H1 (cell line): ENCODE data around the gene NEK10. TPM values are rescaled to one million over a fixed set of nuclear protein-coding genes. Genes with fewer than 3 reads are reported as not detected.

Experiments
- CTCF ChIA-PET: fragments of 300-600 bp; sonication (Branson Sonifier 250); formaldehyde crosslinking; loops from one replicate; lab custom pipeline; 2021; ENCODE audit not compliant: partially characterized antibody; lab: Charles Lee
- POLR2A ChIA-PET: fragments of 300-600 bp; sonication (Branson Sonifier 250); formaldehyde crosslinking; loops from one replicate; lab custom pipeline; 2021; ENCODE audit warnings: inconsistent platforms; ENCODE audit not compliant: partially characterized antibody; lab: Charles Lee
- DNase-seq, 2 experiments: peaks; one replicate each; pipeline versions ENCODE4 v3.0.0 to v3.0.0-alpha.2; 2010 to 2022; ENCODE audit warnings: low spot score in 2 of 2, low read depth in 1 of 2, mixed read lengths in 1 of 2
- FAIRE-seq: peaks from 2 replicates; lab custom pipeline; 2011; peaks lifted over from hg19 to GRCh38; lab: Jason Lieb, UNC
- H2AFZ ChIP-seq: 2 replicates; pipeline ENCODE4 v1.8.1; 2012; ENCODE audit warnings: low read length, inconsistent platforms
- H2AK5ac ChIP-seq: 2 replicates; pipeline ENCODE4 v1.6.1; 2013; ENCODE audit warnings: low read depth, low read length
- H2BK120ac ChIP-seq: replicated peaks from 2 replicates; pipeline ENCODE3; 2013; ENCODE audit warnings: low read depth, low read length, inconsistent platforms
- H2BK12ac ChIP-seq: 2 replicates; pipeline ENCODE4 v1.6.1; 2013; ENCODE audit warnings: low read depth, low read length
- H2BK15ac ChIP-seq: 2 replicates; pipeline ENCODE4 v1.6.1; 2013; ENCODE audit warnings: low read length
- H2BK20ac ChIP-seq: 2 replicates; pipeline ENCODE4 v1.6.1; 2013; ENCODE audit warnings: low read length
- H2BK5ac ChIP-seq: 2 replicates; pipeline ENCODE4 v1.6.1; 2013; ENCODE audit warnings: low read depth, low read length
- H3K14ac ChIP-seq: 2 replicates; pipeline ENCODE4 v1.6.1; 2013; ENCODE audit warnings: inconsistent platforms; ENCODE audit not compliant: insufficient read length
- H3K18ac ChIP-seq: 2 replicates; pipeline ENCODE4 v1.6.1; 2013; ENCODE audit warnings: low read length; ENCODE audit errors: extremely low read depth
- H3K23ac ChIP-seq: 2 replicates; pipeline ENCODE4 v1.6.1; 2013; ENCODE audit warnings: inconsistent platforms; ENCODE audit not compliant: insufficient read length
- H3K23me2 ChIP-seq: 2 replicates; pipeline ENCODE4 v1.6.1; 2013; ENCODE audit warnings: low read depth, low read length
- H3K27ac ChIP-seq: 2 replicates; pipeline ENCODE4 v1.6.1; 2011; ENCODE audit warnings: low read depth, low read length, inconsistent platforms
- H3K27me3 ChIP-seq, 4 experiments: replicated peaks in 1 of 4; 1 replicate in 1 of 4; 2 replicates in 3 of 4; pipeline versions ENCODE4 v1.6.1 to v1.8.1; 2011 to 2013; ENCODE audit warnings: low read length in 3 of 4, mild to moderate bottlenecking in 3 of 4, inconsistent platforms in 2 of 4, mixed read lengths in 2 of 4, moderate library complexity in 1 of 4; ENCODE audit not compliant: control insufficient read depth in 3 of 4, insufficient read depth in 3 of 4; ENCODE audit errors: extremely low read depth in 1 of 4
- H3K36me3 ChIP-seq, 4 experiments: 2 replicates each; pipeline versions ENCODE4 v1.6.1 to v1.8.1; 2011 to 2013; ENCODE audit warnings: mild to moderate bottlenecking in 4 of 4, low read length in 3 of 4, moderate library complexity in 2 of 4, control low read depth in 1 of 4, inconsistent platforms in 1 of 4; ENCODE audit not compliant: insufficient read depth in 4 of 4, control insufficient read depth in 2 of 4
- H3K4ac ChIP-seq: replicated peaks from 2 replicates; pipeline ENCODE3; 2013; ENCODE audit warnings: low read length, low read depth, mixed read lengths, inconsistent platforms; ENCODE audit not compliant: insufficient read length
- H3K4me1 ChIP-seq, 4 experiments: replicated peaks in 1 of 4; 1 replicate in 1 of 4; 2 replicates in 3 of 4; pipeline versions ENCODE4 v1.6.1 to v1.8.1; 2011 to 2013; ENCODE audit warnings: low read length in 3 of 4, inconsistent platforms in 2 of 4, mixed read lengths in 1 of 4; ENCODE audit not compliant: insufficient read depth in 4 of 4, control insufficient read depth in 3 of 4
- H3K4me2 ChIP-seq, 2 experiments: 2 replicates each; pipeline versions ENCODE4 v1.6.1 to v1.8.1; 2011 to 2013; ENCODE audit warnings: low read depth in 2 of 2, low read length in 2 of 2, control low read depth in 1 of 2, inconsistent platforms in 1 of 2, mild to moderate bottlenecking in 1 of 2; ENCODE audit not compliant: insufficient read depth in 1 of 2
- H3K4me3 ChIP-seq, 4 experiments: fragments of 200-600, 300-600 bp in 1 of 4; sonication (generic), shearing (Covaris generic), sonication (Bioruptor Twin) in 1 of 4; 2 replicates each; pipeline versions ENCODE4 v1.5.1 to v1.8.1; 2011 to 2016; ENCODE audit warnings: low read length in 4 of 4, low read depth in 3 of 4, control low read depth in 2 of 4, inconsistent platforms in 2 of 4, mild to moderate bottlenecking in 2 of 4, mixed read lengths in 1 of 4, moderate library complexity in 1 of 4; ENCODE audit not compliant: insufficient read depth in 2 of 4; ENCODE audit errors: extremely low read depth in 1 of 4
- H3K56ac ChIP-seq: replicated peaks from 2 replicates; pipeline ENCODE3; 2013; ENCODE audit warnings: low read depth, mild to moderate bottlenecking, mixed read lengths, low read length, inconsistent platforms; ENCODE audit not compliant: insufficient read length
- H3K79me1 ChIP-seq: 2 replicates; pipeline ENCODE4 v1.6.1; 2013; ENCODE audit warnings: low read depth, low read length, control low read depth
- H3K79me2 ChIP-seq, 2 experiments: 2 replicates each; pipeline versions ENCODE4 v1.6.1 to v1.8.1; 2012 to 2013; ENCODE audit warnings: low read length in 2 of 2, mild to moderate bottlenecking in 2 of 2, inconsistent platforms in 1 of 2; ENCODE audit not compliant: insufficient read depth in 2 of 2, control insufficient read depth in 1 of 2
- H3K9ac ChIP-seq, 4 experiments: replicated peaks in 1 of 4; 1 replicate in 1 of 4; 2 replicates in 3 of 4; pipeline versions ENCODE4 v1.6.1 to v1.8.1; 2011 to 2013; ENCODE audit warnings: low read depth in 3 of 4, low read length in 3 of 4, control low read depth in 2 of 4, mild to moderate bottlenecking in 2 of 4, moderate library complexity in 2 of 4, inconsistent platforms in 1 of 4; ENCODE audit errors: extremely low read depth in 1 of 4
- H3K9me3 ChIP-seq, 2 experiments: 2 replicates each; pipeline versions ENCODE4 v1.6.1 to v1.8.1; 2012 to 2013; ENCODE audit warnings: mild to moderate bottlenecking in 2 of 2, moderate library complexity in 2 of 2, control low read depth in 1 of 2, inconsistent platforms in 1 of 2, low read depth in 1 of 2, low read length in 1 of 2, mixed read lengths in 1 of 2; ENCODE audit not compliant: insufficient read depth in 2 of 2
- H4K20me1 ChIP-seq, 2 experiments: replicated peaks in 1 of 2; 2 replicates each; pipeline versions ENCODE3 to v1.8.1; 2011 to 2013; ENCODE audit warnings: inconsistent platforms in 2 of 2, low read length in 2 of 2, mild to moderate bottlenecking in 1 of 2; ENCODE audit not compliant: insufficient read depth in 2 of 2, control insufficient read depth in 1 of 2
- H4K5ac ChIP-seq: 2 replicates; pipeline ENCODE4 v1.6.1; 2013; ENCODE audit warnings: low read length, low read depth, mixed read lengths, inconsistent platforms; ENCODE audit not compliant: insufficient read length
- H4K8ac ChIP-seq: 2 replicates; pipeline ENCODE4 v1.8.0; 2013; ENCODE audit warnings: mild to moderate bottlenecking, moderate library complexity, low read length, inconsistent platforms; ENCODE audit not compliant: insufficient read depth; ENCODE audit errors: extremely low read depth
- H4K91ac ChIP-seq: replicated peaks from 2 replicates; pipeline ENCODE3; 2013; ENCODE audit warnings: low read length, mixed read lengths, inconsistent platforms; ENCODE audit not compliant: insufficient read length
- RXRA ChIP-seq: IDR thresholded peaks from 2 replicates; pipeline ENCODE4 v1.6.1; 2011; ENCODE audit warnings: low read depth, mild to moderate bottlenecking, low read length, moderate library complexity; ENCODE audit not compliant: insufficient read depth
- SP2 ChIP-seq: IDR thresholded peaks from 2 replicates; pipeline ENCODE4 v1.6.1; 2012; ENCODE audit warnings: mild to moderate bottlenecking, low read length, inconsistent platforms
- WGBS, 2 experiments: shearing (Covaris generic) in 1 of 2; methylation state at CpG; one replicate each; pipeline versions ENCODE4 v1.1.6 to v1.1.7; 2013 to 2015; ENCODE audit warnings: low lambda C conversion rate in 2 of 2, mixed read lengths in 2 of 2, inconsistent platforms in 1 of 2, low coverage in 1 of 2, missing lambda C conversion rate in 1 of 2; ENCODE audit not compliant: insufficient replicate concordance in 2 of 2, insufficient coverage in 1 of 2, insufficient read length in 1 of 2; ENCODE audit errors: extremely low coverage in 1 of 2, missing lambda C conversion rate in 1 of 2; 5-methylcytosine and 5-hydroxymethylcytosine counted together
- polyA plus RNA-seq, 7 experiments: library from polyadenylated mRNA; depleted of rRNA in 3 of 7; stranded (reverse) in 5 of 7; unstranded in 2 of 7; fragments of >200 nt in 5 of 7; fragments of 200-250 nt in 2 of 7; gene quantifications; 1 replicate in 5 of 7; 2 replicates in 1 of 7; 4 replicates in 1 of 7; pipeline versions ENCODE4 v1.2.1 to v1.2.3, GENCODE V29; 2011 to 2013; ENCODE audit warnings: missing spikeins in 2 of 7, mixed read lengths in 2 of 7
- total RNA-seq: library from RNA; stranded (reverse); fragmentation: NEBNext Ultra II Directional; extraction: Animal tissue kit (Norgen Biotek cat#: 25700); gene quantifications from 2 replicates; pipeline ENCODE4 v1.2.1, GENCODE V29; 2021

Gene NEK10
- total and polyA plus RNA-seq, 2 of the 8 experiments (the other 6 are each of a cell fraction or from before 2014, with no cell fraction given), result 0.18 to 0.50 TPM

DNA sequence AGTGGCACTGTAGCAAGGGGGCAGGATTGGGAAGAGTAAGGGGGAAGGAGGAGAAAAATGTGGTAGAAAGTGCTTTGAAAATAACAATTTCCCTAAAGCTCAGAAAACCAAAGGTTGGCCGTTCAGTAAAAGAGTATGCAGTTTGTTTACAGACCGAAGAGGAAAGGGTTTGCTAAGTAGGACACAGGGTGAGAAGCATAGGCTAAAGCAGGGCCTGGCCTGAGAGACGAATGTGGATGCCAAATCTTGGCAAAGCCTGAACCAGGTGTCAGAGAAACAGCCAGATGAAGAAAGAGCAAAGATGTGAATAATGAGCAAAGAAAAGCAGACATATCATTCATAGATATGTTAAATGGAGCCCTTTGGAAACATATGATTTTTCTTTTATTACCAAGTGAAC, 17.1 kb downstream of the NEK10 start:
- H2BK15ac ChIP-seq, result no peak overlapping the region
- FAIRE-seq (no peak), DNase-seq (no peak)
- H4K91ac ChIP-seq, result no peak overlapping the region
- peaks cover 0 to 19% (median 10%) of the 10 kb centered on the region in 4 experiments for H3K4me1 ChIP-seq
- no peak overlapping the region for H2BK20ac ChIP-seq
- H2AFZ ChIP-seq, result no peak overlapping the region
- H3K79me2 ChIP-seq, result no peaks in the 10 kb centered on the region
- no peak overlapping the region for H2BK12ac ChIP-seq
- no peak overlapping the region for H2BK120ac ChIP-seq
- H3K23me2 ChIP-seq, result no peaks in the 10 kb centered on the region; the same call in 1 of the 2 replicates
- no peak overlapping the region for H3K4ac ChIP-seq
- no peaks in the 10 kb centered on the region for H3K36me3 ChIP-seq
- H3K9me3 ChIP-seq, result no peaks in the 10 kb centered on the region
- no peak overlapping the region for H3K27ac ChIP-seq
- no peak overlapping the region for H3K14ac ChIP-seq
- H3K4me3 ChIP-seq, result no peak overlapping the region
- WGBS, 2 experiments, result 89% methylated on average over 3 of the region's 3 CpGs; no CpG with 5 or more reads in 1 of the 2 experiments
- no peaks in the 10 kb centered on the region for H3K27me3 ChIP-seq
- H2AK5ac ChIP-seq, result no peak overlapping the region
- no peak overlapping the region for H4K8ac ChIP-seq
- H3K18ac ChIP-seq, result no peak overlapping the region
- no peaks in the 10 kb centered on the region for H4K20me1 ChIP-seq
- POLR2A ChIA-PET, result no interaction called here
- no peak overlapping the region for H3K4me2 ChIP-seq
- no peaks in the 10 kb centered on the region for H3K79me1 ChIP-seq
- no peak overlapping the region for H4K5ac ChIP-seq
- H2BK5ac ChIP-seq, result no peak overlapping the region
- H3K9ac ChIP-seq, result no peak overlapping the region
- no peak overlapping the region for H3K23ac ChIP-seq
- TF ChIP-seq RXRA, result no peak
- no peak for TF ChIP-seq SP2
- CTCF ChIA-PET, result interaction anchor here (0.6 kb wide), 1 partner anchor 977 kb away, joined by 4 read pairs; no protein-coding TSS in a partner anchor
- H3K56ac ChIP-seq, result no peak overlapping the region
